GM18517 (cell line): ENCODE measurements around the gene CTU1.

Source experiments
- ATAC-seq: cut with Tn5 transposase; IDR thresholded peaks from one replicate; pipeline ENCODE4 v1.9.1; 2021; ENCODE audit warnings: mild to moderate bottlenecking, moderate library complexity; ENCODE audit not compliant: unreplicated experiment

The CTU1 gene

DNA sequence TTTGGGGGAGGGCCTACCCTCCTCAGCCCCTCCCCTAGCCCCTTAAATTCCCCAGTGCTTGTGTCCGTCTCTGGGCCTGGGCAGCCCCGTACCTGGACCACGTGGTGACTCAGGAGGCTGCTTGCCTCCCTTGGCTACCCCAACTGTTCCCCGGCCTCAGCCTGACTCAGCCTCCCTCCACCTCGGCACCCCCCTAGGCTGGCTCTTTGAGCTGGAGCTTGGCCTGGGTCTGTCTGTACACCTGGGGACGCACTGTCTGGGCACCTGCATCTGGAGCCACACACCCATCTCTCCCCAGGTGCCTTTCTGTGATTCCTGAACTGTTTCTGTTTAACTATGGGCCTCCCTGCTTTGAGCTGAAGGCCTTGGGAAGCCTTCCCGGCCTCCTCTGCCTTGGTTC is 23.7 kb downstream of the CTU1 start:
- ATAC-seq: no peak

GRCh38 chr19:51083783-51084182 is 24.4 kb downstream of the CTU1 start:
- no peak for ATAC-seq

GRCh38 chr19:51083181-51083580 is 25.0 kb downstream of the CTU1 start:
- ATAC-seq: no peak

- ATAC-seq: no peak
Observed at GRCh38 chr19:51082611-51083010, 25.6 kb downstream of the CTU1 start, which contains the start of gene KLK14. Gene KLK14 (minus strand): TSS chr19:51082887. CDS start chr19:51082614, 273 bp downstream.

- ATAC-seq: no peak
Observed at GRCh38 chr19:51081476-51081875, 26.7 kb downstream of the CTU1 start.

GRCh38 chr19:51079481-51080110 is 28.6 kb downstream of the CTU1 start:
- no peak for ATAC-seq

DNA sequence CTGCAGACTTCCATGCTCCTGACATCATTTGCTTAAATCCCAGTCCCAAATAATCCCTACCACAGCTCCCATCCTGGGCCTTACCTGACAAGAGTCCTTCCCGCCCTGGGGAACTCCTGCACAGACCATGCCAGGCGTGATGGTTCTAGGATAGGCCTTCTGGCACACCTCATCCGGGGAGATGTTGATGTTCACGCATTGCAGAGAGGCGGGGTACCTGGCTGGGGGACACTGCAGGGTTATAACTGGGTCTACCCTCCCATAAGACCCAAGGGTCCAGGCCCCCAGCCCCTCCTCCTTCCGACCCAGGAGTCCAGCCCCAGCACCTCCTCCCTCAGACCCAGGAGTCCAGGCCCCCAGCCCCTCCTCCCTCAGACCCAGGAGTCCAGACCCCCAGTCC is 29.5 kb downstream of the CTU1 start:
- no peak for ATAC-seq

DNA sequence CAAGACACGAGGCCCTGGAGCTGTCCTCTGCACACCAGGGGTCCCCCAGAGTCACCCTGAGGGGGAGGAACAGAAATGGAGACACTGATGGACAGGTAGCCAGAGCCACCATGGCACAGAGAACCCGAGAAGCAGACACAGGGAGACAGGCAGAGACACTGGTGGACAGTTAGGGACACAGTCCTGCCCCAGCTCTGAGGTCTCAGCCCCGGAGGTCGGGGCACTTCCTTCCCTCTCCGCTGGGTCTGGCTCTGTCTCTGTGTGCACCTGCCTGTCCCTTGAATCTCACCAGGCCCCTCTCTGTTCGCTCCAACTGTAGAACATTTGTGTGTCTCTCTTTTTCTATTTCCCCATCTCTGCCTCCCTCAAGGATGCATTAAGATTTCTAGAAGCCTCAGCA is 30.1 kb downstream of the CTU1 start:
- no peak for ATAC-seq

DNA sequence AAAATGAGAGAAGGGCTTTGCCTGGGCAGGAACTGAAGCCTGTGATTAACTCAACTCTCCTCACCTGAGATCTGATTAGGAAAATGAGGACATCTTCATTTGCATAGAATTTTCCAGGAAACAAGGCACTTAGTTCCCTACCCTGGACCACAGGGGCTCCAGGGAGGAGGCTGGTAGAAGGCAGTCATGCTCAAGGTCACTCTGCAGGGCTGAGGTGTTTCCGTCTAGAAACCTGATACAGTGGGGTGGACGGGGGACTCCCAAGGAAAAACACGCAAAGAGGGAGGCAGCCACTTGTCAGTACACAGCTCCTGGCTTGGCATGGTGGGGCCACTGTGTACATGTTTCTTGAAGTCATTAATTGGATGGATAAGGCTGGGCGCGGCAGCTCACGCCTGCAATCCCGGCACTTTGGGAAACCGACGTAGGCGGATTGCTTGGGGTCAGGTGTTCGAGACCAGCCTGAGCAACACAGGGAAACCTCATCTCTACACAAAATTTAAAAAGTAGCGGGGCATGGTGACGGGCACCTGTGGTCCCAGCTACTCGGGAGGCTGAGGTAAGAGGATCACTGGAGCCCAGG is 31.5 kb downstream of the CTU1 start:
- no peak for ATAC-seq

DNA sequence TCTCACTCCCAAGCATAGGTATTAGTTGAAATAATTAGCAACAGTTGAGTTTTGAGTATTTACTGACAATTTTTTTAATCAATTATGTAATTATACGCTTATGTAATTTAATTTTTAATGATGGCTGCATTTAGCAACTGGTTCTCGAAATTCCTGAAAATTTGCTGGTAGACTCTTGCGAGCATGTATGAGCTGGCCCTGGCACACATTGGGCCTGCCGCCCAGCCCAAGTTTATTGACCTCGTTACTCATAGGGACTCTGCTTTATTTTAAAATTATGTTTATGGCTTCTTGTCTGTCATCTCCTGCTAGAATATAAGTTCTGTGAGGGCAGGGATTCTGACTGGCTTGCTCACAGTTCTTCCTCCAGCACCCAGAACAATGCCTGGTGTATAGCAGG is 32.2 kb downstream of the CTU1 start:
- no peak for ATAC-seq

DNA sequence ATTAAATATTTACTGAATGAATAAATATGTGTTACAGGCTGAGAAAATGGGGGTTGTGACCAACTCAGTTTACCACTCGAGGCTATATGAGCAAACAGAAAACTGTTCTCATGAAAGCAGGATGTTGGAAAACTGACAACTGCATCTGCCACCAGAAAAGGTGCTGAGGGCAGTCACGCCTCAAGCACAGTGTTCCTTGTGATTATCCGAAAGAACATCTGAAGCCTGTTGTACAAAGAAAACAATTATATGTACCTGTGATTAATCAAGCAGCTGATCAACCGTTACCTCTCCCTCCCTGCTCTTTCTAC is 37.2 kb downstream of the CTU1 start:
- ATAC-seq: no peak

- ATAC-seq: no peak
Observed at GRCh38 chr19:51070334-51071094, 37.7 kb downstream of the CTU1 start.

DNA sequence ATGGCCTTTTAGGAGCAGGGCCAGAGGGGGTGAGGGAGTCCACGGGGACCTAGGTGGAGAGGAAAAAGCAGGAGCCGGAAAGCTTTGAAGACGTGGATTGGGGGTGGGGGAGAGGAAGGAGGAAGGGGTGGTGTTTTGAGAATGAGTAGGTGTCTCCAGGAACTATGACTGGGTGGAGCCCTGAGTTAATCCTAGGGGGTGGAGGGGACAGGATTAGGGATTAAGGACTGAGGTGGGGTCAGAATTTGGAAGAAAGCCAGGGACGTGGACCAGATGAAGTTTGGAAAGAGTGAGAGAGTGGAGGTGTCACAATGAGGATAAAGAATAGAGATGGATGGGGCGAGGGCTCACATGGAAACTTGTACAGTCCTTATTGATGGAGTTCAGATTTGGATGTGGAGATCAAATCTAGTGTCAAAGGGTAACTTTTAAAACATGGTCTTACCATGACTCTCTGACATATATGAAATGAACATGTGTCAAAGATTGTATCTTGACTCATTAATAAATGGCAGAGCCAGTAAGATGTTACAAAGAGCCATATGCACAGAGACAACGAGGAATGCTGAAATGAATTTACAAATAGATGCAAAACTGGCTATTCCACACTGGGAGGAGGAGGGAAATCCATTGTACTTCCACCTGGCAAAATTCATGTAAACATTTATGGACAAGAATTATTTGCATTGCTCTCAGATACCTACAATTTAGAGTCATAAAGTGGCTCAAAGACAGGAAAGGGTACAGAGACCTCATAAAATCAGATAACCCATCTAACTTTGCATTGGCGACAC is 41.6 kb downstream of the CTU1 start:
- ATAC-seq: no peak

DNA sequence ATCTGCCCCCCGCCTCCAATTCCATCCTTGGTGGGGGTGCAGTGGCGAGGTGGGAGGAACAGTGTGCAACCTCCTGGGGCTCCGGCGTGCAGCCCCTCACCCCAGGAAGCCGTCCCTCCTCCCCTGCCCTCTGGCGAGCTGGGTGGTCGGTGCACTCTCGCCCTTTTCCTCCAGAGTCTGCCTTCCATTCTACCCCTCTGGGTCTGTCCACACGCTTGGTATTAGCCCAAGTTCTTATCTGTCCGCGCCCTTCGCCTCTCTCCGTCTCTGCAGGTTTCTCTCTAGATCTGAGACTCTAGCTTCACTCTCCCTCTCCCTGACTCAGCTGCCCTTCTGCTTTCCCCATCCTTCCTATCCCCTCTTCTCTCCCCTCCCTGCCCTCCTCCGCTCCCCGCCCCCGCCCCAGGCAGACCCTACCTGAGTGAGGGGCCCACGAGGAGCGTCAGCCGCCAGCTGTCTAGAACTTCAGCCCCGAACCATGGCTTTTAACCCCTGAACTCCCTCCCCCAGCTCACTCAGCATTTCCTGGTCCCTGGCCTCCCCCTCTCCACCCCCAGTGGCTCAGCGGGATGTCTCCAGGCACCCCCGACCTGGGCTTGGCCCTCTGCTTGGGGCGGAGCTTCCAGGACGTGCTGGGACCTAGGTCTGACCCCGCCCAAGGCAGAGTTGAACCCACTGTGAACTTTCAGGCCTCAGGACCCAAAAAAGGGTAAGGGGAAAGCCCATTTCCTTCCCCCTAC is 42.8 kb downstream of the CTU1 start:
- no peak for ATAC-seq

DNA sequence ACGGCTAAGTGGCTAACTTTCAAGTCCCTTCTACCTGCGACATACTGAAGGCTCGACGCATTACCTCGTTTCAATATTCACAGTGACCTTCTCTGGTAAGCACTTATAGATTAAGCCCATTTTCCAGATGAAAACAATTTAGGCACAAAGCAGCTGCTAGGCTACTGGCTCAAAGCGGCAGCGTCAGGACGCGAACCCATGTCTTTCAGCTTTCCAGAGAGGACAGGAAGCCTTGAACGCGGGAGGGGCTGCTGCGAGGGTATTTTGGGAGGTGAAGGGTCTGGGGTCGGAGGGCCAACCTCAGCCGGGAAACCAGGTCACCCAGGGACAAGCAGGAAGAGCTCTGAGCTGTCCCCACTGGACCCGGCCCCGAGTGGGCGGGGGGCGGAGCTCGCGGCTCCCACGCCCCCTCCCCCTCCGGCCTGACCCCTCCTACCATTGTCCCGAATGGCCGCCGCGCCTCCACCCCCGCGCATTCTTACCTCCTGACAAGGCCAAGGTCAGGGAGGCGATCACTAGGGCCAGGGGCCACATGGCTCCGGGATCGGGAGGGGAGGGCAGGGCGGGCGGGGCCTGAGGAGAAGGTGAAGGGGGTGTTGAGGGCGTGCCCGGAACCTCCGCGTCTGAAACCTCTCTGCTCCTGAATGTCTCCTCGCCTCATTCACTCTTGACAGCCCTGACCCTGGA is 43.5 kb downstream of the CTU1 start, which contains the start of gene KLK13:
KLK13 (minus strand) TSS at position 559 of the 687 bp plus-strand sequence; CDS start at position 534, 25 bp downstream.
- no peak for ATAC-seq

DNA sequence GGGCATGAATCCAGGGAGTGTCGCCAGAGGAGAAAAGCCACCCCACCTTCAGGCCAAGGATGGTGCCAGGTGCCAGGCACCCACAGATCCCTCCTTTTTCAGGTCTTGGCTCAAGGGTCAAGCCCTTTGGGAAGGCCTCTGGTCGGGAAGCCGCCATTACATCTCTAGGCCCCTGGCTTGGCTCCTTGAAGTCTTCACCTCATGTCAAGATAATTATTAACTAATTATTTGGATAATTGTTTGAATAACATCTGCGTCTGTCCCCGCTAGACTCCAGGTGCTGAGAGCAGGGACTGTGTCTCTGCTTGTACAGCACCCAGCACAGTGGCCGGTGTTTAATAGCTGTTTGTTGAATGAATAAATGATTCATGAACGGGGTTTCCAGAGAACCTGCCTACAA is 44.5 kb downstream of the CTU1 start:
- ATAC-seq: no peak

- no peak for ATAC-seq
Observed at GRCh38 chr19:51060973-51061372, 47.2 kb downstream of the CTU1 start.

DNA sequence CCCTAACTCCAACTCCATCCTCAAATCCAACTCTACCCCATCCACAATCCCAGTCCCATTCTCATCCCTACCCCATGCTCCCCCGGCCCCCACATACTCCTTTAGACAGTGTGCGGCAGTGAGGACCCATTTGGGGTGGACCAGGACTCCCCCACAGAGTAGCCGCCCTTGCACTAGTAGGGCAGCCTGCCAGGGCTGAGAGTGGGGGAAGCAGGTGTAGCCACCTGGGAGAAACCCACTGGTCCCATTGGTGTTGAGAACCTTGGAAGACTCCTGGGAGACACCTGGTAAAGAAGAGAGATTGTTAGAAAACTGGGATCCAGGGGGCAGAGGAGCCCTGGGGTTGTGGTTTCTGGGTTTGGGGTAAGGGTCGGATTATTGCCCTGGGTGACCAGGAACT is 47.9 kb downstream of the CTU1 start:
- no peak for ATAC-seq

DNA sequence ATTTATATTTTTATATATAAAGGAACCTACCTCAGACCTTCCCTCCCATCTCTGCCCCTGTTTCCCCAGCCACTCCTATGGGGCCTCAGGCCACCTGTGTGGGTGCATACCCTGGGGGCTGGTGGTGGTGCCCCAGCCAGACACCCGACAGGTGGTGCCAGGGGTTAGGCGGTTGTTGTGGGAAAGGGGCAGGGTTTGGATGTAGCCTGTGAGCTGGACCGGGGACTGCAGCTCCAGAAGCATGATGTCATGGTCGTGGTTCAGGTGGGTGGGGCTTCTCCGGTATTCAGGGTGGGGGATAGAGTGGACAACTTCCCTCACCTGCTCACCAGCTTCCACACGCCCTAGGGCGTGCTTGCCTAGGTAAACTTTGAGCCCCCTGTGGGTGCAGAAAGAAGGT is 48.5 kb downstream of the CTU1 start:
- no peak for ATAC-seq

DNA sequence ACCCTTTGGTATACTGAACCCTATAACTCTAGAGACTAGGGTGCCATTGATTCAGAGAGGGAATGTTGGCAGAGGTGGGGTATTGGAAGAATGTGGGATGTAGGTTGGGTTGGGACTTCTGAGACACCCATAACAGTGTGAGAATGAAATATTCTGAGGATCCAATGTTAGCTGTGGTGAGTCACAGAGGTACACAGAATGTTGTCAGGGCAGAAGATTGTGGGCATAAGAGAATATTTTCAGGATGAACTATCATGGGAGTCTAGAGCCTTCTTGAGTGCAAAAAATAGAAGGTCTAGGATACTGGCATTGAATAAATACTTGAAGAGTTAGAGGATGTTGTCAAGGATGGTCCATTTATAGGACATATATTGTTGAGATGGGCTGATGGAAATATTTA is 52.3 kb downstream of the CTU1 start:
- no peak for ATAC-seq
